IgD-negative memory B cell (primary cell): ENCODE data around the gene CEP192. TPM values are rescaled to one million over a fixed set of nuclear protein-coding genes. Genes with fewer than 3 reads are reported as not detected.

ENCODE experiments used
- H3K27ac Mint-ChIP-seq, 3 donors: one replicate each; pipeline ENCODE4 v1.8.0; 2020 to 2022; ENCODE audit warnings: mild to moderate bottlenecking in 3 of 3, mixed read lengths in 3 of 3, moderate library complexity in 1 of 3
- H3K27me3 Mint-ChIP-seq: one replicate; pipeline ENCODE4 v1.8.0; 2021; ENCODE audit warnings: mixed read lengths
- H3K36me3 Mint-ChIP-seq: one replicate; pipeline ENCODE4 v1.8.0; 2020; ENCODE audit warnings: mild to moderate bottlenecking, mixed read lengths
- H3K4me1 Mint-ChIP-seq, 3 donors: one replicate each; pipeline ENCODE4 v1.8.0; 2020 to 2022; ENCODE audit warnings: mixed read lengths in 3 of 3, mild to moderate bottlenecking in 1 of 3
- H3K4me3 Mint-ChIP-seq, 4 donors: one replicate each; pipeline ENCODE4 v1.8.0; 2020 to 2022; ENCODE audit warnings: mild to moderate bottlenecking in 4 of 4, mixed read lengths in 4 of 4, moderate library complexity in 3 of 4
- H3K9me3 Mint-ChIP-seq, 3 donors: one replicate each; pipeline ENCODE4 v1.8.0; 2020 to 2021; ENCODE audit warnings: mixed read lengths in 3 of 3, mild to moderate bottlenecking in 1 of 3
- polyA plus RNA-seq: library from polyadenylated mRNA; unstranded; fragments of 300-500 nt; fragmentation: Illumina TruSeq; gene quantifications from one replicate; pipeline ENCODE4 v1.2.3, GENCODE V29; 2021

CEP192 gene
- polyA plus RNA-seq, 1 donor from 2014 or later = 8.7 TPM

- H3K4me1 Mint-ChIP-seq = peaks cover 6 to 12% (median 7%) of the 10 kb centered on the region in 3 donors
- peak overlapping the region in 2 of 4 donors; percentile 9 to 57 for H3K4me3 Mint-ChIP-seq
- peaks cover 5% of the 10 kb centered on the region for H3K36me3 Mint-ChIP-seq
- peaks cover 2 to 14% (median 10%) of the 10 kb centered on the region in 3 donors for H3K9me3 Mint-ChIP-seq
- H3K27me3 Mint-ChIP-seq = peaks cover 2% of the 10 kb centered on the region
- H3K27ac Mint-ChIP-seq = no peak overlapping the region
Observed at GRCh38 chr18:13141209-13141608, 150.0 kb downstream of the CEP192 start.

GRCh38 chr18:13145636-13146190 lies 154.6 kb downstream of the CEP192 start:
- H3K4me1 Mint-ChIP-seq = peaks cover 0 to 5% (median 4%) of the 10 kb centered on the region in 3 donors
- peaks cover 4% of the 10 kb centered on the region for H3K36me3 Mint-ChIP-seq
- no peaks in the 10 kb centered on the region for H3K27me3 Mint-ChIP-seq
- H3K27ac Mint-ChIP-seq = no peak overlapping the region
- H3K9me3 Mint-ChIP-seq = peaks cover 5 to 12% (median 9%) of the 10 kb centered on the region in 3 donors
- H3K4me3 Mint-ChIP-seq = no peak overlapping the region

DNA sequence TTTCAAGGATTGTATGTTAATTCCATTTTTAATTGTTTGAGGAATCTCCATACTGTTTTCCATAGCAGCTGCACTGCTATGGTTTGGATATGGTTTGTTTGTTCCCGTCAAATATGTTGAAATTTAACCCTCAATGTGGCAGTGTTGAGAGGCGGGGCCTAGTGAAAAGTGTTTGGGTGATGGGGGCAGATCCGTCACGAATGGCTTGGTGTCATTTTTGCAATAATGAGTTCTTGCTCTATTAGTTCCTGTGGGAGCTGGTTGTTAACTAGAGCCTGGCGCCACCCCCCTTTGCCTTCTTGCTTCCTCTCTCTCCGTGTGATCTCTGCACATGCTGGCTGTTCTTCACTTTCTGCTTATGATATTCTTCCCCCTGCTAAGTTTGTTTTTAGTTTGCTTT lies 156.0 kb downstream of the CEP192 start:
- H3K36me3 Mint-ChIP-seq = peaks cover 4% of the 10 kb centered on the region
- H3K4me3 Mint-ChIP-seq = no peak overlapping the region
- H3K27me3 Mint-ChIP-seq = no peaks in the 10 kb centered on the region
- peaks cover 5 to 12% (median 9%) of the 10 kb centered on the region in 3 donors for H3K9me3 Mint-ChIP-seq
- no peak overlapping the region for H3K27ac Mint-ChIP-seq
- peaks cover 0 to 5% (median 4%) of the 10 kb centered on the region in 3 donors for H3K4me1 Mint-ChIP-seq

GRCh38 chr18:13151656-13152055 lies 160.5 kb downstream of the CEP192 start:
- peaks cover 0 to 5% (median 4%) of the 10 kb centered on the region in 3 donors for H3K4me1 Mint-ChIP-seq
- no peak overlapping the region for H3K27ac Mint-ChIP-seq
- H3K9me3 Mint-ChIP-seq = peaks cover 11 to 24% (median 12%) of the 10 kb centered on the region in 3 donors
- H3K36me3 Mint-ChIP-seq = peaks cover 3% of the 10 kb centered on the region
- no peak overlapping the region for H3K4me3 Mint-ChIP-seq
- peaks cover 9% of the 10 kb centered on the region for H3K27me3 Mint-ChIP-seq

GRCh38 chr18:13158428-13158827 lies 167.3 kb downstream of the CEP192 start:
- peak overlapping the region in 2 of 4 donors; percentile 39 to 68 for H3K4me3 Mint-ChIP-seq
- peaks cover 2 to 5% (median 2%) of the 10 kb centered on the region in 3 donors for H3K4me1 Mint-ChIP-seq
- no peak overlapping the region for H3K27ac Mint-ChIP-seq
- peaks cover 5% of the 10 kb centered on the region for H3K27me3 Mint-ChIP-seq
- H3K9me3 Mint-ChIP-seq = peaks cover 8 to 33% (median 24%) of the 10 kb centered on the region in 3 donors
- peaks cover 2% of the 10 kb centered on the region for H3K36me3 Mint-ChIP-seq

DNA sequence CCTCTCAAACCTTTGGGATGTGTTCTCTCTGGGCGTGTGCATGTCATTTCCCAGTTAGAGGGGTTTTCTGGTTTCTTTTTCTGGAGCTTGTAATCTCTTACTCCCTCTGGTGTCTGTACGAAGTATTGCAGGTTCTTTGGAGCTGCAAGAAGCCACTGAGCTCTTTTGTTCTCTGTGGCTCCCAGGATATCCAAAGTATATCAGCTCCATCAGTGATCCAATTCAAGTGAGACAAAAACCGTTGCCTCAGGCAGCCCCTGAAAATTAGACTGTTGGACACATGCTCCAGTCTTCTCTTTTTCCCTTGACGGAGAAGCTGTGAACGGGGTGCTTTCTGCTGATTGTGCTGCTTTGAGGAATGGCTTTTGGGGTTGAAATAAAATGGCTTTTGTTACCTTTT lies 168.4 kb downstream of the CEP192 start:
- Mint-ChIP-seq H3K36me3 (peaks cover 2% of the 10 kb centered on the region), H3K9me3 (peaks cover 7 to 29% (median 24%) of the 10 kb centered on the region in 3 donors), H3K27ac (no peak overlapping the region), H3K27me3 (peaks cover 9% of the 10 kb centered on the region), H3K4me3 (peak overlapping the region in 2 of 4 donors; percentile 14 to 41), H3K4me1 (peaks cover 2 to 5% (median 2%) of the 10 kb centered on the region in 3 donors)

GRCh38 chr18:13161276-13161899 lies 170.2 kb downstream of the CEP192 start:
- peaks cover 0 to 15% (median 14%) of the 10 kb centered on the region in 3 donors for H3K9me3 Mint-ChIP-seq
- H3K4me1 Mint-ChIP-seq = peaks cover 2 to 5% (median 2%) of the 10 kb centered on the region in 3 donors
- H3K36me3 Mint-ChIP-seq = peaks cover 2% of the 10 kb centered on the region
- peaks cover 7% of the 10 kb centered on the region for H3K27me3 Mint-ChIP-seq
- no peak overlapping the region for H3K4me3 Mint-ChIP-seq
- H3K27ac Mint-ChIP-seq = peak overlapping the region in 1 of 3 donors; percentile 52

DNA sequence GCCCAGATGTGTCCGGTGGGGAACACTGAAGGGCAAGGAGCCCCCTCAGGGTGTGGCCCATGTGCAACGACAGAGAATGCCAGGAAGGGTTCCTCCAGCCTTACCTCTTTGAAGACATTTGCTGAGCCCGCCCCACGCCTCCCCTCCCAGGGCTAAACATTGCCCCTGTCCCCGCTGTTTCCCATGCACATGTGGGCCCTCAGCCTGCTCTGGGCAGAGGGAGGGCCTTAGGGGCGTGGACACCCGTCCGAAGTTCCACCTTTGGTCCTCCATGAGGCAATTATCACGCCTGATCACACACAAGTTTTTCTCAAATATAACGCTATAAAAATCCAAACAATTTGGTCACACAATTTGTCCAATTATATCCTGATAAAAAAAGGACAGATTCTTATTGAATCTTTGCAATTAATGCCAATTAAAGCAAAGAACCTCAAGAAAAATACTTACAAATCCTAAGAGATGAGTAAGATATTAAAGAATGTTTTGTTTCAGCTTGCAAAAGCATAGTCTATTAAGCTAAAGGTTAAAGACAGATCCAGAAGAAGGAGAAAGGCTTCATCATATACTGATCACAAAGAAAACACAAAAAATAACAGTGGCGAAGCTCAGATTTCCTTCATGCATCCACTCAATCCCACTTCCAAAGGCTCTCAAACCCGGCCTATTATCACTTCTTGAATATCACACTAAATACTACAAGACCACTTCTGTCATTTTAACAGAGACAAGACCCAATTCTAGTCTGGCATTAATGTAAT lies 172.2 kb downstream of the CEP192 start:
- Mint-ChIP-seq H3K4me3 (no peak overlapping the region), H3K9me3 (peaks cover 0 to 9% (median 8%) of the 10 kb centered on the region in 3 donors), H3K27ac (no peak overlapping the region), H3K4me1 (peaks cover 2 to 5% (median 2%) of the 10 kb centered on the region in 3 donors), H3K27me3 (peaks cover 5% of the 10 kb centered on the region), H3K36me3 (no peaks in the 10 kb centered on the region)

DNA sequence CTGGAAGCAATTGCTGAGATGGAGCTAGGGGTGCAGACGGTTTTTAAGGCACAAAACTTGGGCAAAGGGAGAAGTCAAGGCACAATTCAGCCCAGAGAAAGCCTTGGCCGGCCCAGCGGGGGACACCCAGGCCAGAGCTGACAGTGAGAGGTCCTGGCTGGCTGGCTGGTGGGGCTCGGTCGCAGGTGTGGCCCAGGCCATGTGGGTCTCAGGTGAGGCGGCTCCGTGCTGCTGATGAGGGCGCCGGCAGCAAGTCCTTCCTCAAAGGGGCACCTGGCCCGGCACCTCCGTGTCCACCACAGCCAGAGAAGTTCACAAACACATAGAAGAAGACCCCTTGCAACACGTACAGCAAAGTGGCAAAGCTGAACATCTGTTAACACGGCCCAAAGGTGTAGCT lies 173.2 kb downstream of the CEP192 start:
- Mint-ChIP-seq H3K4me1 (peaks cover under 1 to 3% (median 1%) of the 10 kb centered on the region in 3 donors), H3K27ac (no peak overlapping the region), H3K27me3 (peaks cover 11% of the 10 kb centered on the region), H3K9me3 (peaks cover 0 to 6% (median 1%) of the 10 kb centered on the region in 3 donors), H3K36me3 (no peaks in the 10 kb centered on the region), H3K4me3 (no peak overlapping the region)

GRCh38 chr18:13165636-13166423 lies 174.7 kb downstream of the CEP192 start:
- no peak overlapping the region for H3K4me3 Mint-ChIP-seq
- H3K9me3 Mint-ChIP-seq = peaks cover 0 to 6% (median 0%) of the 10 kb centered on the region in 3 donors
- H3K27ac Mint-ChIP-seq = no peak overlapping the region
- no peaks in the 10 kb centered on the region for H3K36me3 Mint-ChIP-seq
- H3K4me1 Mint-ChIP-seq = no peaks in the 10 kb centered on the region
- H3K27me3 Mint-ChIP-seq = peaks cover 11% of the 10 kb centered on the region

DNA sequence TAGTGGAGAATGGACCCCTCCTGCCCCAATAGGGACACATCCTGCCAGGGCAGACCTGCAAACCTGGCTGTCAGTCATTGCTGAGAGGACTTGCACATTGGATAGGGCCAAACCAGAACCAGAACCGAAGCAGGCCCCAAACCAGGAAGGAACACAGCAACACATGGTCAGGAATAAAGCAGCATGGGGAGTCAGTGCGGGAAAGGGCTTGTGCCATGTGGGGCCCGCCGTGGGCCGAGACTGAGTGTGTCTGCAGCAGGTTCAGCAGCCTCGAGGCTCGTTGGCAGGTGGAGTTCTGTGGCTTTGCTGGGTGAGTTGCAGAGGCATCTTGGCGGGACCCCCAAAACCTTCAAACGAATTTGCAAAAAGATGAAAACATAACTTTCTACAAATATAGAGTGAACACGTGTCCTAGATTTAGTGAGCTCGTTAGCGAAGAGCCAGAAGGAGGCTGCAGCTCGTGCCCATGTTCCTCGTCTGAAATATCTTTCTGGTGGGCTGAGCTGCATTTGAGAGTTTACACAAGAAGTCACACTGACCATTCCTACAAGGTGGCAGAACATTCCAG lies 182.5 kb downstream of the CEP192 start:
- H3K27ac Mint-ChIP-seq = no peak overlapping the region
- H3K4me3 Mint-ChIP-seq = no peak overlapping the region
- H3K36me3 Mint-ChIP-seq = peaks cover 1% of the 10 kb centered on the region
- H3K4me1 Mint-ChIP-seq = peaks cover 0 to 2% (median 2%) of the 10 kb centered on the region in 3 donors
- H3K9me3 Mint-ChIP-seq = peaks cover 0 to 4% (median 0%) of the 10 kb centered on the region in 3 donors
- peaks cover 5% of the 10 kb centered on the region for H3K27me3 Mint-ChIP-seq
